Adrenal gland (tissue), 12 donors: ENCODE data around the gene ZNF331. TPM values are rescaled to one million over a fixed set of nuclear protein-coding genes. Genes with fewer than 3 reads are reported as not detected.

ENCODE experiments used
- DNase-seq, 7 donors: peaks; one replicate each; pipeline ENCODE4 v3.0.0-alpha.2; 2019 to 2020
- H3K27ac ChIP-seq, 5 donors: fragments of 200-600 bp; sonication (generic) in 4 of 5; 1 replicate in 3 of 5; 2 replicates in 2 of 5; pipeline versions ENCODE4 v1.5.1 to v1.8.0; 2016 to 2020; ENCODE audit warnings: mild to moderate bottlenecking in 1 of 5
- H3K27me3 ChIP-seq: fragments of 200-600 bp; 2 replicates; pipeline ENCODE4 v1.8.0; 2021
- H3K36me3 ChIP-seq, 2 donors: fragments of 200-600 bp; replicated peaks in 1 of 2; 1 replicate in 1 of 2; 2 replicates in 1 of 2; pipeline versions ENCODE4 v1.5.1 to v1.8.0; 2018 to 2022
- H3K4me1 ChIP-seq, 2 donors: fragments of 200-600 bp; replicated peaks in 1 of 2; 1 replicate in 1 of 2; 2 replicates in 1 of 2; pipeline versions ENCODE4 v1.5.1 to v1.8.0; 2018 to 2021
- H3K4me3 ChIP-seq, 4 donors: fragments of 200-600 bp; sonication (generic) in 3 of 4; one replicate each; pipeline ENCODE4 v1.5.1; 2016 to 2018
- H3K9me3 ChIP-seq, 3 donors: fragments of 200-600 bp; sonication (generic) in 1 of 3; replicated peaks in 1 of 3; 1 replicate in 2 of 3; 2 replicates in 1 of 3; pipeline versions ENCODE4 v1.5.1 to v1.8.0; 2016 to 2021
- CTCF ChIP-seq, 6 experiments: fragments of 450-650 bp in 4 of 6; fragments of 200-600 bp in 2 of 6; sonication (generic) in 1 of 6; IDR thresholded peaks; 1 replicate in 5 of 6; 2 replicates in 1 of 6; pipeline versions ENCODE4 v1.5.1 to v1.8.0; 2016 to 2021; ENCODE audit warnings: antibody characterized with exemption in 6 of 6, mild to moderate bottlenecking in 2 of 6, moderate library complexity in 1 of 6
- POLR2A ChIP-seq, 2 donors: fragments of 450-650 bp; IDR thresholded peaks; one replicate each; pipeline ENCODE4 v1.6.1; 2017; ENCODE audit warnings: antibody characterized with exemption in 2 of 2, mild to moderate bottlenecking in 2 of 2, moderate library complexity in 1 of 2
- WGBS, 4 donors: extraction: QIAGEN DNeasy Blood & Tissue Kit in 2 of 4; methylation state at CpG; one replicate each; pipeline versions ENCODE4 v1.1.5 to v1.1.7; 2013 to 2017; 5-methylcytosine and 5-hydroxymethylcytosine counted together
- intact Hi-C, 2 donors: fragments of 100-400 bp; cut with DNase I; formaldehyde crosslinking; loops; one replicate each; pipeline versions ENCODE4 v1.14.1 to v1.15.0; 2022 to 2023
- polyA plus RNA-seq, 3 donors: library from polyadenylated mRNA; stranded (reverse); fragments of 200-250 nt in 2 of 3; fragments of 350-450 nt in 1 of 3; fragmentation: Illumina TruSeq in 1 of 3; extraction: RNeasy Lipid Tissue Mini Kit (QIAGEN cat#74804) in 1 of 3; gene quantifications; one replicate each; pipeline ENCODE4 v1.2.3, GENCODE V29; 2013 to 2014
- total RNA-seq, 9 donors: library from RNA; depleted of rRNA in 4 of 9; stranded (reverse); fragments of >200 nt in 4 of 9; fragments of 120-200 nt in 1 of 9; fragmentation: NEBNext Ultra II Directional in 1 of 9; extraction: Animal tissue kit (Norgen Biotek cat#: 25700) in 1 of 9; gene quantifications; one replicate each; pipeline versions ENCODE4 v1.1.0 to v1.2.4, GENCODE V29; 2013 to 2023
- donor health status: healthy with polysubstance abuse.
- donor health status: Bipolar disorder and iron deficiency.
- donor health status: DM: yes; HTN: yes; CAD: no.
- donor health status: DM: no; HTN: no; CAD: no.
- donor health status: DM: no; HTN: no; CAD: no.
- donor health status: DM: yes; HTN: yes; CAD: no.

The ZNF331 gene
- total and polyA plus RNA-seq, 12 donors, result 12.4 to 127 (median 25.0) TPM

- Histone ChIP-seq H3K4me1 (peaks cover 0 to 9% of the 10 kb centered on the region in 2 donors), H3K27ac (peak overlapping the region; percentile 24 to 90 (median 74)), H3K27me3 (no peaks in the 10 kb centered on the region), H3K36me3 (no peaks in the 10 kb centered on the region), H3K9me3 (no peaks in the 10 kb centered on the region), H3K4me3 (peak overlapping the region in 2 of 4 donors; percentile 13 to 55)
- peak in 1 of 6 experiments; percentile 7 for TF ChIP-seq CTCF (IDR thresholded peaks at IDR 0.05)
- TF ChIP-seq POLR2A (IDR thresholded peaks at IDR 0.05), result no peak
- WGBS, 4 donors, result 58 to 67% (median 66%) methylated on average over 11 to 13 of the region's 13 CpGs
- no peak for DNase-seq
- intact Hi-C loops, result no loop called here
These were observed 17.8 kb upstream of the ZNF331 start for GRCh38 chr19:53520163-53520546.

GRCh38 chr19:53520547-53521372 is 17.2 kb upstream of the ZNF331 start:
- intact Hi-C loops, result no loop called here
- Histone ChIP-seq H3K27ac (peak overlapping the region; percentile 24 to 90 (median 74)), H3K9me3 (peaks cover 0 to 6% (median 0%) of the 10 kb centered on the region in 3 donors), H3K4me1 (peaks cover 0 to 9% of the 10 kb centered on the region in 2 donors), H3K36me3 (no peaks in the 10 kb centered on the region), H3K4me3 (peak overlapping the region in 2 of 4 donors; percentile 31 to 55), H3K27me3 (no peaks in the 10 kb centered on the region)
- 0 to 2% (median 1%) methylated on average over 10 to 46 of the region's 46 CpGs for WGBS, 4 donors
- TF ChIP-seq CTCF (IDR thresholded peaks at IDR 0.05) (no peak), POLR2A (IDR thresholded peaks at IDR 0.05) (no peak)
- peak; percentile 97 to 99 (median 97) for DNase-seq

- 20 to 52% (median 28%) methylated on average over 11 to 33 of the region's 33 CpGs for WGBS, 4 donors
- Histone ChIP-seq H3K4me1 (peaks cover 0 to 9% of the 10 kb centered on the region in 2 donors), H3K27ac (peak overlapping the region in 1 of 5 donors; percentile 90), H3K36me3 (no peaks in the 10 kb centered on the region), H3K27me3 (no peaks in the 10 kb centered on the region), H3K9me3 (peaks cover 0 to 10% (median 0%) of the 10 kb centered on the region in 3 donors), H3K4me3 (peak overlapping the region in 2 of 4 donors; percentile 31 to 55)
- intact Hi-C loops, result no loop called here
- TF ChIP-seq CTCF (IDR thresholded peaks at IDR 0.05) (no peak), POLR2A (IDR thresholded peaks at IDR 0.05) (no peak)
- peak in 2 of 7 donors; percentile 32 to 55 for DNase-seq
These were observed 16.4 kb upstream of the ZNF331 start for GRCh38 chr19:53521373-53522202.

GRCh38 chr19:53525922-53526321 is 12.0 kb upstream of the ZNF331 start:
- no peaks in the 10 kb centered on the region for H3K36me3 ChIP-seq
- H3K4me3 ChIP-seq, result no peak overlapping the region
- intact Hi-C loops, result no loop called here
- TF ChIP-seq CTCF (IDR thresholded peaks at IDR 0.05) (no peak), POLR2A (IDR thresholded peaks at IDR 0.05) (no peak)
- H3K4me1 ChIP-seq, result peaks cover 0 to 4% of the 10 kb centered on the region in 2 donors
- 93 to 99% (median 96%) methylated on average over 2 of the region's 2 CpGs for WGBS, 4 donors
- no peak for DNase-seq
- no peaks in the 10 kb centered on the region for H3K27me3 ChIP-seq
- no peak overlapping the region for H3K27ac ChIP-seq
- peaks cover 0 to 10% (median 0%) of the 10 kb centered on the region in 3 donors for H3K9me3 ChIP-seq
